Right lobe of liver (tissue), 4 donors: Measurements from ENCODE around the gene LMAN2L.

ENCODE experiments used
- POLR2A ChIP-seq: fragments of 450-650 bp; IDR thresholded peaks from one replicate; pipeline ENCODE4 v1.6.1; 2017; ENCODE audit warnings: antibody characterized with exemption, mild to moderate bottlenecking
- TF ChIP-seq, protein P1 (sequence below), 4 donors: fragments of 200-600 bp in 3 of 4; fragments of 450-650 bp in 1 of 4; IDR thresholded peaks; one replicate each; pipeline versions ENCODE4 v1.5.1 to v1.8.0; 2016 to 2022; ENCODE audit warnings: antibody characterized with exemption in 4 of 4, mild to moderate bottlenecking in 2 of 4
- donor health status: DM: no; HTN: no; CAD: no.
- donor health status: DM: no; HTN: no; CAD: no.
- donor health status: DM: no; HTN: yes; CAD: no.

DNA sequence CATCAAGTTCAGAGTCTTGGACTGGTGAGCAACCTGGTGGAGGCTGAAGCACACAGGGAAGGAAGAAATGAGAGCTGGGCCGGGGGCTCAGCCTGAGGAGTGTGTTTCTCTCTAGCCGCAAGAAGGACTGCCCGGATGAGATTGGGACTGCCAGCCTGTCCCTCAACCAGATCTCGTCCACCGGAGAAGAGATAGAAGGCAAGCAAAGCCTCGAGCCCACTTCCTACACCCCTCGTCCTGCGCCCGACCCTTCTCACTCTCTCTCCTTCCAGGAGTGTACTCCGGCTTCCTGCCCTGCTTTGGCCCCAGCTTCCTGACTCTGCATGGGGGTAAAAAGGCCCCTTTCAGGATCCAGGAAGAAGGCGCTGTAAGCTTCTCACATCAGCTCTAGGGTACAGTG is 71.1 kb downstream of the LMAN2L start:
- TF ChIP-seq, protein P1, sequence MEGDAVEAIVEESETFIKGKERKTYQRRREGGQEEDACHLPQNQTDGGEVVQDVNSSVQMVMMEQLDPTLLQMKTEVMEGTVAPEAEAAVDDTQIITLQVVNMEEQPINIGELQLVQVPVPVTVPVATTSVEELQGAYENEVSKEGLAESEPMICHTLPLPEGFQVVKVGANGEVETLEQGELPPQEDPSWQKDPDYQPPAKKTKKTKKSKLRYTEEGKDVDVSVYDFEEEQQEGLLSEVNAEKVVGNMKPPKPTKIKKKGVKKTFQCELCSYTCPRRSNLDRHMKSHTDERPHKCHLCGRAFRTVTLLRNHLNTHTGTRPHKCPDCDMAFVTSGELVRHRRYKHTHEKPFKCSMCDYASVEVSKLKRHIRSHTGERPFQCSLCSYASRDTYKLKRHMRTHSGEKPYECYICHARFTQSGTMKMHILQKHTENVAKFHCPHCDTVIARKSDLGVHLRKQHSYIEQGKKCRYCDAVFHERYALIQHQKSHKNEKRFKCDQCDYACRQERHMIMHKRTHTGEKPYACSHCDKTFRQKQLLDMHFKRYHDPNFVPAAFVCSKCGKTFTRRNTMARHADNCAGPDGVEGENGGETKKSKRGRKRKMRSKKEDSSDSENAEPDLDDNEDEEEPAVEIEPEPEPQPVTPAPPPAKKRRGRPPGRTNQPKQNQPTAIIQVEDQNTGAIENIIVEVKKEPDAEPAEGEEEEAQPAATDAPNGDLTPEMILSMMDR (IDR thresholded peaks at IDR 0.05) = no peak
- no peak for TF ChIP-seq POLR2A
